ENCODE measurements around the gene CISH.

- TF ChIP-seq CTCF (IDR thresholded peaks at IDR 0.05): no peak
- no peak for TF ChIP-seq EZH2 (IDR thresholded peaks at IDR 0.05)
- TF ChIP-seq EZH2phosphoT487 (IDR thresholded peaks at IDR 0.05): no peak
These were observed 23.5 kb downstream of the CISH start for GRCh38 chr3:50587806-50588758.
